ENCODE data around the gene AMOTL2.

AMOTL2 gene

DNA sequence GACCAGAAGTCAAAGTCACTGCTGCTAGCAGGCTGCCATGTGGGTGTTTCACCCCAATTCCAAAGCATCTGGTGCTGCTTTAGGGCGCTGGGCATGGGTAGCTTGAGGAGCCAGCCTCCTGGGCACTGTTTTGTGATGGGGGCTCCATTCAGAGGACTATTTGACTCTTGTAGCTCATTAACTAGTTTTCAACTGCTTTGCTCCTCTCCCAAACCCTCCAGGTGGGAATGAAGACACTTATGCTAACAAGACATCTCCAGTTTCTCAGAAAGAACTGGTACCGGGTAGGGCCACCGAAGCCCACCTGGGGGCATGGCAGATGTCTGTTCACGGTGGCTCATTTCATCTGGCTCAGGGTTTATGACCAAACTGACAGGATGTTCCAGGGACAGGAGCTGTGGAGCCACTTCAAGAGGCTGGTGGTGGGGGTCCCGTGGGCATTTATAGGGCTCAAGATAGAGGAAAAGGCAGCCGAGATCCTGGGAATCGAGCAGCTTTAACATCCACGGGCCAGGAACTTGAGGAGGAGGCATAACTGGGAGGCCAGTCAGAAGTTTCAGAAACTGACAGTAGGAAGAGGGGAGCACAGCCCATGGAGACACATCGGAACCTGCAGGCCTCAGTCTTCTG is 17.7 kb downstream of the AMOTL2 start:
- no peak overlapping the region for H3K9ac ChIP-seq (ENCODE audit: low read length)
- H3K9me2 ChIP-seq (ENCODE audit: low read depth, low read length) = no peaks in the 10 kb centered on the region
- H4K20me1 ChIP-seq (ENCODE audit: insufficient read depth, low read length) = no peaks in the 10 kb centered on the region
- no peak overlapping the region for H3K4me2 ChIP-seq (ENCODE audit: low read length)
- H3K27me3 ChIP-seq (ENCODE audit: insufficient read depth, low read length) = peaks cover 6% of the 10 kb centered on the region; the same call in 1 of the 2 replicates
- no peaks in the 10 kb centered on the region for H3K36me3 ChIP-seq (ENCODE audit: insufficient read depth, low read length)
- no peak overlapping the region for H3K4me3 ChIP-seq (ENCODE audit: low read depth, low read length, poor library complexity, severe bottlenecking)
- no peaks in the 10 kb centered on the region for H3F3A ChIP-seq (ENCODE audit: insufficient read depth, low read length)
- H3K4me1 ChIP-seq (ENCODE audit: insufficient read depth, low read length, severe bottlenecking) = no peaks in the 10 kb centered on the region
- H3K79me2 ChIP-seq (ENCODE audit: insufficient read depth, low read length) = no peaks in the 10 kb centered on the region
- no peak overlapping the region for H3K27ac ChIP-seq (ENCODE audit: low read depth, low read length, poor library complexity, severe bottlenecking)
- TF ChIP-seq CTCF (IDR thresholded peaks at IDR 0.05; ENCODE audit: low read length) (no peak), EZH2 (IDR thresholded peaks at IDR 0.05; ENCODE audit: borderline replicate concordance, low read length) (no peak)
- no peaks in the 10 kb centered on the region for H3K9me3 ChIP-seq (ENCODE audit: low read length)
- H2AFZ ChIP-seq (ENCODE audit: low read length) = no peak overlapping the region

DNA sequence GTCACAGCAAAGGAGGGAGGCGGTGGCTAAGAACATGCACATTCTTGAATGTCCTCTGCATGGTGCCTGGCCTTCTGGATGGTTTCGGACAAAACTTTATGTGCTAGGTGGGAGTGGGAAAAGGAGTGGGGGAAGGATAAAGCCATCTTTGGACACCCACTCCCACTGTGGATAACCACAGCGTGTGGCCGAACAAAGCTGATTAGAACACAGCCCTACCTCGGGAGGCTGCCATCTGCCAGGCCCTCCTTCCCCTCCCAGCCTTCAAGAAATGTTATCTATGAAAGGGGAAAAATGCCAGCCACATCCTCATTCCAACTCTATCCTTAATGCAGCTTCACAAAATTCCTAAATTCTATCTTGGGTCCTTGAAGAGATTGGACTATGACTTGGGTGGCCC is 18.8 kb downstream of the AMOTL2 start:
- Histone ChIP-seq H2AFZ (ENCODE audit: low read length) (no peak overlapping the region), H3K27me3 (ENCODE audit: insufficient read depth, low read length) (peaks cover 6% of the 10 kb centered on the region; the same call in 1 of the 2 replicates), H3K4me1 (ENCODE audit: insufficient read depth, low read length, severe bottlenecking) (no peaks in the 10 kb centered on the region), H3F3A (ENCODE audit: insufficient read depth, low read length) (no peaks in the 10 kb centered on the region), H3K4me3 (ENCODE audit: low read depth, low read length, poor library complexity, severe bottlenecking) (no peak overlapping the region), H3K79me2 (ENCODE audit: insufficient read depth, low read length) (no peaks in the 10 kb centered on the region), H3K9me2 (ENCODE audit: low read depth, low read length) (no peaks in the 10 kb centered on the region), H3K4me2 (ENCODE audit: low read length) (no peak overlapping the region), H3K27ac (ENCODE audit: low read depth, low read length, poor library complexity, severe bottlenecking) (no peak overlapping the region), H3K36me3 (ENCODE audit: insufficient read depth, low read length) (no peaks in the 10 kb centered on the region), H3K9ac (ENCODE audit: low read length) (no peak overlapping the region), H3K9me3 (ENCODE audit: low read length) (no peaks in the 10 kb centered on the region), H4K20me1 (ENCODE audit: insufficient read depth, low read length) (no peaks in the 10 kb centered on the region)
- TF ChIP-seq EZH2 (IDR thresholded peaks at IDR 0.05; ENCODE audit: borderline replicate concordance, low read length) = no peak
- TF ChIP-seq CTCF (IDR thresholded peaks at IDR 0.05; ENCODE audit: low read length) = no peak

- Histone ChIP-seq H3K4me2 (ENCODE audit: low read length) (no peak overlapping the region), H3K36me3 (ENCODE audit: insufficient read depth, low read length) (no peaks in the 10 kb centered on the region), H3K4me1 (ENCODE audit: insufficient read depth, low read length, severe bottlenecking) (no peaks in the 10 kb centered on the region), H3K27me3 (ENCODE audit: insufficient read depth, low read length) (peaks cover 6% of the 10 kb centered on the region; the same call in 1 of the 2 replicates), H2AFZ (ENCODE audit: low read length) (no peak overlapping the region), H4K20me1 (ENCODE audit: insufficient read depth, low read length) (no peaks in the 10 kb centered on the region), H3K4me3 (ENCODE audit: low read depth, low read length, poor library complexity, severe bottlenecking) (no peak overlapping the region), H3K9me2 (ENCODE audit: low read depth, low read length) (no peaks in the 10 kb centered on the region), H3K79me2 (ENCODE audit: insufficient read depth, low read length) (no peaks in the 10 kb centered on the region), H3K9ac (ENCODE audit: low read length) (no peak overlapping the region), H3K9me3 (ENCODE audit: low read length) (no peaks in the 10 kb centered on the region), H3K27ac (ENCODE audit: low read depth, low read length, poor library complexity, severe bottlenecking) (no peak overlapping the region), H3F3A (ENCODE audit: insufficient read depth, low read length) (no peaks in the 10 kb centered on the region)
- no peak for TF ChIP-seq CTCF (IDR thresholded peaks at IDR 0.05; ENCODE audit: low read length)
- no peak for TF ChIP-seq EZH2 (IDR thresholded peaks at IDR 0.05; ENCODE audit: borderline replicate concordance, low read length)
Measured at GRCh38 chr3:134354612-134355251, 19.5 kb downstream of the AMOTL2 start.
